ENCODE data around the gene SLCO4A1.

Gene SLCO4A1

GRCh38 chr20:62652894-62653305, 10.6 kb downstream of the SLCO4A1 start:
- DNase-seq, result no peak

GRCh38 chr20:62653373-62653772, 11.1 kb downstream of the SLCO4A1 start:
- DNase-seq, result no peak

GRCh38 chr20:62653951-62654685, 11.8 kb downstream of the SLCO4A1 start:
- no peak for DNase-seq

GRCh38 chr20:62655282-62656196, 13.2 kb downstream of the SLCO4A1 start:
- DNase-seq, result no peak

GRCh38 chr20:62656197-62656918, 14.1 kb downstream of the SLCO4A1 start:
- DNase-seq, result no peak

GRCh38 chr20:62656919-62657588, 14.8 kb downstream of the SLCO4A1 start:
- no peak for DNase-seq

- DNase-seq, result no peak
These were observed 15.3 kb downstream of the SLCO4A1 start for GRCh38 chr20:62657589-62657942.

- DNase-seq, result no peak
These were observed 15.7 kb downstream of the SLCO4A1 start for GRCh38 chr20:62657956-62658355.

GRCh38 chr20:62658593-62659178, 16.4 kb downstream of the SLCO4A1 start:
- DNase-seq, result no peak

- DNase-seq, result peak; percentile 27
These were observed 17.4 kb downstream of the SLCO4A1 start for GRCh38 chr20:62659488-62660239.

GRCh38 chr20:62660240-62660615, 17.9 kb downstream of the SLCO4A1 start:
- no peak for DNase-seq

GRCh38 chr20:62660768-62661167, 18.5 kb downstream of the SLCO4A1 start:
- no peak for DNase-seq

- DNase-seq, result no peak
These were observed 19.3 kb downstream of the SLCO4A1 start for GRCh38 chr20:62661647-62662046.

- no peak for DNase-seq
These were observed 20.1 kb downstream of the SLCO4A1 start for GRCh38 chr20:62662422-62662821.

GRCh38 chr20:62663145-62664018, 21.1 kb downstream of the SLCO4A1 start:
- DNase-seq, result no peak

- DNase-seq, result no peak
These were observed 22.0 kb downstream of the SLCO4A1 start for GRCh38 chr20:62664019-62664971.

GRCh38 chr20:62665153-62665754, 23.0 kb downstream of the SLCO4A1 start:
- DNase-seq, result no peak

- DNase-seq, result no peak
These were observed 23.8 kb downstream of the SLCO4A1 start for GRCh38 chr20:62665826-62666735.
